ENCODE measurements around the gene NOP9.

NOP9 gene

DNA sequence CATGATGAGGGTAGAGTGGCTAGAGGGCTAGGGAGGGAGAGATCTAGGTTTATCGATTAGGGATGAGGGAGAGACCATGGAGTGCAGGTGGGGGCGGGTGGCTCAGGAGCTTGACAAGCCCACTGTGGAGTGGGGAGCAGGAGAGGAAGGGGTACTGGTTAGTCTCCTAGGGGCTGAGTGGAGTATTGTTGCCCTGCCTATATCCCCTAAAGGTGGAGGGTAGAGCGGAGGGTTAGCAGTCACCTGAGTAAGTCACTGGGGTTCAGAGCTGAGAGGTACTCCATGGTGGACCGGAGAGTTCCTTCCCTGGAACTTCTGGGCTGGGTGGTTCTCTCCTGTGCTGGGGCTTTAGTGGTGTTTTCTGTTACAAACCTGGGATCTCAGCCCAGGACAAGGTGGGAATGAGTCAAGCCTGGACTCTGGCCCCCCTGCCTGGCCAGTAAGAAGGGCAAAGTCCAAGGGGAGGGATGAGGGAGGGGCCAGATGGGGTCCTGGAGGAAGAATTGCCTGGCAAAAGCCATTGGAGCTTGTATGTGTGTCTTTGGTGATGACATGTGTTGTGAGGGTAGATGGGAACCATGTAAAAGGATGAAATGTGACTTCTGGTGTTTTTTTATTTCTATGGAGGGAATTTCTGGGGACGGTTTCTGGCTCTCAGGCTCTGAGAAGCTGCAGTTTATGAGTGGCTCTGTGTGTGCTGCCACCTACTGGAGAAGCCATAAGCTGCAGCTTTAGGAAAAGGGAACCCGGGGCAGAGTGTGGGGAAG lies 8.1 kb downstream of the NOP9 start, which contains the start of gene CIDEB:
TSS of gene CIDEB (minus strand) at position 403 of the 767 bp plus-strand sequence. CDS start at position 284, 119 bp downstream.
- DNase-seq (ENCODE audit: low read depth, low spot score): no peak
- no peak within 1 kb of the TSS for H3K9ac ChIP-seq (ENCODE audit: insufficient read length, low read depth)
- no peaks in the 10 kb centered on the region for H3K27me3 ChIP-seq (ENCODE audit: insufficient read depth, insufficient read length)
- no peak for TF ChIP-seq ZNF274 (IDR thresholded peaks at IDR 0.05; ENCODE audit: low read depth, low read length)
- no peaks in the 10 kb centered on the region for H3K9me3 ChIP-seq (ENCODE audit: insufficient read depth, low read length)
- peaks cover 4% of the 10 kb centered on the region for H3K4me1 ChIP-seq (ENCODE audit: insufficient read depth, insufficient read length)
- H3K4me3 ChIP-seq (ENCODE audit: insufficient read length, low read depth): no peak within 1 kb of the TSS
- peaks cover 93% of the 10 kb centered on the region for H3K36me3 ChIP-seq (ENCODE audit: insufficient read depth, insufficient read length, low read length)

DNA sequence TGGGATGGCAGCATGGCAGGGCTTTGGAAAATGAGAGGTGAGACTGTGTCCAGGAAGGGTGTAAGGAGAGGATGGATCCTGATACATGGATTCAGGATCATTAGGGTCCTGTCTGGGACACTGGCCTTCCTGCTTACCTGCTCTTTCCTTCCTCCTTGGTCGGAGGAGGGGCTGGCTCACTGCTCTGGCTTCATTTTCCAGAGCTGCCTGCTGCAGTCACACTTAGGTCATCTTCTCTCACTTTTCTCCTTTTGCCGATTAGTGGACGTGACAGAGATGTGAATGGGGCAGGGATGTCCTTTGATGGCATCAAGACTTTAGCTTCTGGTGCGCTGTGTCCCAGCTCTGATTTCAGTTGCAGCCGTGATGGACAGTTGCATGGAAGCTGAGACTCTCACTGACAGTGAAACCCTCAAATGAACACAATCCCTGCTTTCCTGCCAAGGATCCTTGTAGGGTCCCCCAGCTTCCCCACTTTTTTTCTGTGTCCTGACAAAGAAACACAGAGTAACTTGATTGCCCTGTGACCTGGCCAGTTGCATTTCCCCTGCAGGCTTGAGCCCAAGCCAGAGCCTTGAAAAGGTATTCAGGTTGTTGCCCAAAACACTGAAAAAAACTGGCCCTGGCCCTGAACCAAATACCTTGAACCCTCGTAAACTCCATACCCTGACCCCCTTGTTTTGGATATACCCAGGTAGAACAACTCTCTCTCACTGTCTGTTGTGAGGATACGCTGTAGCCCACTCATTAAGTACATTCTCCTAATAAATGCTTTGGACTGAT lies 8.9 kb downstream of the NOP9 start:
- TF ChIP-seq YY1 (IDR thresholded peaks at IDR 0.05; ENCODE audit: insufficient read depth, insufficient read length) (no peak), ZNF274 (IDR thresholded peaks at IDR 0.05; ENCODE audit: low read depth, low read length) (no peak), SUZ12 (IDR thresholded peaks at IDR 0.05; ENCODE audit: extremely low read depth, insufficient read depth, insufficient read length) (no peak)
- Histone ChIP-seq H3K4me3 (ENCODE audit: insufficient read length, low read depth) (no peak overlapping the region), H3K9ac (ENCODE audit: insufficient read length, low read depth) (no peak overlapping the region)

DNA sequence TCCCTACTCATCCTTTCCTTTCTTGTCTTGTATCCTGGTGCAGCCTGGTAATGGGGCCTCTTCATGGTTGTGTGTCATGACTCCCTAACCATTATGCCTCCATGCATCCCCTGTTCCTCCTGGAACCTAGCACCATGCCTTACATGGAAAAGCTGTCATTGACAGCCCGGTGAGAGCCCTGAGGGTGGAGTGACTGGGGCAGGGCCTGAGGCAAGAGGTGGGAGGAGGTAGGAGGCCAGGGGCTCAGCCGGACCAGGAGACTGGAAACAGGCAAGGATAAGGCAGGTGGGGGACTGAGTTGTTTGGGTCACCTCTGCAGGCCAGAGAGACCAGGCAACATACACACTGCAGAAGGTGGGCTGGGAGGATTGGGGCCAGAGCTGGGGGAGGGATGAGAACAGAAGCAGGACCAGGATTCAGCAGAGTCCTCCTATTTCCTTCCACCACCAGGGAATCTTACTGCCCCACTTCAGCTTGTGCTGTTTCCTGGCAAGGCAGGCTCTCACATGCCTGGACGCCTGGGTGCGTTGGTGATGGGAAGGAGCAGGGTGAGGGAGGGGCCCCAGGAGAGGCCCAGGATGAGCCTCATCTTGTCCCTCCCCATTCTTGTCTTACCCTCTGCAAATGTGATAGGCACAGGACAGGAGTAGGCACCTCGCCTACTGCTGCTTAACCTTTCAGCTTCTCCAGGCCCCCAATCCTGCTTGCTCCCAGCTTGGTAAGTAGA lies 10.1 kb downstream of the NOP9 start, which contains the start of gene LTB4R2:
TSS of gene LTB4R2 (plus strand) at position 603 of the 727 bp plus-strand sequence. CDS start 525 bp downstream, outside the sequence.
- no peak for TF ChIP-seq SUZ12 (IDR thresholded peaks at IDR 0.05; ENCODE audit: extremely low read depth, insufficient read depth, insufficient read length)
- TF ChIP-seq ZNF274 (IDR thresholded peaks at IDR 0.05; ENCODE audit: low read depth, low read length): no peak
- no peak for TF ChIP-seq YY1 (IDR thresholded peaks at IDR 0.05; ENCODE audit: insufficient read depth, insufficient read length)
- Histone ChIP-seq H3K9ac (ENCODE audit: insufficient read length, low read depth) (no peak within 1 kb of the TSS), H3K36me3 (ENCODE audit: insufficient read depth, insufficient read length, low read length) (peaks cover 79% of the 10 kb centered on the region), H3K4me3 (ENCODE audit: insufficient read length, low read depth) (no peak within 1 kb of the TSS), H3K4me1 (ENCODE audit: insufficient read depth, insufficient read length) (peaks cover 4% of the 10 kb centered on the region), H3K9me3 (ENCODE audit: insufficient read depth, low read length) (no peaks in the 10 kb centered on the region), H3K27me3 (ENCODE audit: insufficient read depth, insufficient read length) (no peaks in the 10 kb centered on the region)
- no peak for DNase-seq (ENCODE audit: low read depth, low spot score)

More for the DNA sequence above, 8.9 kb downstream of the NOP9 start:
- no peak for DNase-seq (ENCODE audit: low read depth, low spot score)
- H3K4me1 ChIP-seq (ENCODE audit: insufficient read depth, insufficient read length): peaks cover 4% of the 10 kb centered on the region
- H3K27me3 ChIP-seq (ENCODE audit: insufficient read depth, insufficient read length): no peaks in the 10 kb centered on the region
- no peaks in the 10 kb centered on the region for H3K9me3 ChIP-seq (ENCODE audit: insufficient read depth, low read length)
- H3K36me3 ChIP-seq (ENCODE audit: insufficient read depth, insufficient read length, low read length): peaks cover 91% of the 10 kb centered on the region

DNA sequence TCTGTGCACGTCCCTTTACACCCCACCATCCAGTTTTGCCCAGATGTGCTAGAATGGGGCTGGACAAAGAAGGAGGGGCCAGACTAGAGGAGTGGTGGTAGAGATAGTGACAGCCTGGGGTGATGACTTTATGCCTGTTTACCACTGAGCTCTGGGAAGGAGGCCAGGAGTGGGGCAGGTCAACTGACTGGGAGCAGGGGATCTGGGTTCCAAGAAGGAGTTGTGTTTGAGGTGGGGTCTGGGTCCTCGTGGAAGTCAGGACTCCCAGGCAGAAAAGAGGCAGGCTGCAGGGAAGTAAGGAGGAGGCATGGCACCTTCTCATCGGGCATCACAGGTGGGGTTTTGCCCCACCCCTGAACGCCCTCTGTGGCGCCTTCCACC lies 10.6 kb downstream of the NOP9 start:
- H3K4me1 ChIP-seq (ENCODE audit: insufficient read depth, insufficient read length): peaks cover 4% of the 10 kb centered on the region
- H3K4me3 ChIP-seq (ENCODE audit: insufficient read length, low read depth): no peak overlapping the region
- DNase-seq (ENCODE audit: low read depth, low spot score): no peak
- no peaks in the 10 kb centered on the region for H3K27me3 ChIP-seq (ENCODE audit: insufficient read depth, insufficient read length)
- H3K9me3 ChIP-seq (ENCODE audit: insufficient read depth, low read length): no peaks in the 10 kb centered on the region
- H3K36me3 ChIP-seq (ENCODE audit: insufficient read depth, insufficient read length, low read length): peaks cover 73% of the 10 kb centered on the region
- H3K9ac ChIP-seq (ENCODE audit: insufficient read length, low read depth): no peak overlapping the region
- TF ChIP-seq YY1 (IDR thresholded peaks at IDR 0.05; ENCODE audit: insufficient read depth, insufficient read length) (no peak), ZNF274 (IDR thresholded peaks at IDR 0.05; ENCODE audit: low read depth, low read length) (no peak), SUZ12 (IDR thresholded peaks at IDR 0.05; ENCODE audit: extremely low read depth, insufficient read depth, insufficient read length) (no peak)

GRCh38 chr14:24310646-24311604 lies 11.3 kb downstream of the NOP9 start, which contains the start of gene LTB4R:
Gene LTB4R (plus strand): TSS chr14:24311502. CDS start chr14:24315652, 4,150 bp downstream.
- H3K9ac ChIP-seq (ENCODE audit: insufficient read length, low read depth): no peak within 1 kb of the TSS
- H3K4me3 ChIP-seq (ENCODE audit: insufficient read length, low read depth): no peak within 1 kb of the TSS
- peaks cover 4% of the 10 kb centered on the region for H3K4me1 ChIP-seq (ENCODE audit: insufficient read depth, insufficient read length)
- TF ChIP-seq ZNF274 (IDR thresholded peaks at IDR 0.05; ENCODE audit: low read depth, low read length): no peak
- TF ChIP-seq YY1 (IDR thresholded peaks at IDR 0.05; ENCODE audit: insufficient read depth, insufficient read length): no peak
- TF ChIP-seq SUZ12 (IDR thresholded peaks at IDR 0.05; ENCODE audit: extremely low read depth, insufficient read depth, insufficient read length): no peak
- H3K36me3 ChIP-seq (ENCODE audit: insufficient read depth, insufficient read length, low read length): peaks cover 73% of the 10 kb centered on the region
- H3K27me3 ChIP-seq (ENCODE audit: insufficient read depth, insufficient read length): no peaks in the 10 kb centered on the region
- H3K9me3 ChIP-seq (ENCODE audit: insufficient read depth, low read length): no peaks in the 10 kb centered on the region
- no peak for DNase-seq (ENCODE audit: low read depth, low spot score)

Data from NT2/D1 (cell line).